Stimulated activated CD4-positive, alpha-beta T cell treated with anti-CD3 and anti-CD28 coated beads, TNF-alpha, amount 100 ng/mL, for 4 hours (primary cell): ENCODE data around the gene TET1.
"Not testable (repeated sequence)": the region's sequence is repeated elsewhere in the genome, so short reads cannot be mapped to it uniquely, and the experiment has no call there.

Source experiments
- DNase-seq, 3 experiments: peaks; one replicate each; pipeline ENCODE4 v3.0.0-alpha.2; 2020; ENCODE audit warnings: low read depth in 3 of 3

Gene TET1

GRCh38 chr10:68611227-68611626 lies 51.1 kb downstream of the TET1 start:
- DNase-seq: no peak

GRCh38 chr10:68613974-68614373 lies 53.8 kb downstream of the TET1 start:
- DNase-seq: not testable (repeated sequence)

GRCh38 chr10:68617691-68618090 lies 57.6 kb downstream of the TET1 start:
- DNase-seq: not testable (repeated sequence)

DNA sequence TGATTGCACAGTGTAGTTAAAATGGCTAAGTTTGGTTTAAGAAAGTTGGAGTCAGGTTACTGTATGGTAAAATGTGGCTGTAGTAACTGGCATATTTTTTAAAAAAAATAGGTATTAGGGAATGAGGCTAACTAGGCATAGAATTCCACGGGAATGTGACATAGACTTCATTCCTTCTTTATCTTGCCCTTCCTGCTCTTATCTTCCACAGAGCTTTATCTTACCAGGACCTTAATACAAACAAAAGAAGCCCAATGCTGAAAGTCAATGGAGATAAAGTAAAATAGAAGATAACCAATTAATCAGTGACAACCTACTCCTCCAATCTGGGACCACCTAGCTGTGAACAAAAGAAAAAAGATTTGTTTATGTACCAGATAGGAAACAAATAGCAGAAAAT lies 58.1 kb downstream of the TET1 start:
- no peak for DNase-seq

- no peak for DNase-seq
These were observed 59.5 kb downstream of the TET1 start for GRCh38 chr10:68619595-68619994.

- no peak for DNase-seq
These were observed 65.3 kb downstream of the TET1 start for GRCh38 chr10:68625316-68625921.

DNA sequence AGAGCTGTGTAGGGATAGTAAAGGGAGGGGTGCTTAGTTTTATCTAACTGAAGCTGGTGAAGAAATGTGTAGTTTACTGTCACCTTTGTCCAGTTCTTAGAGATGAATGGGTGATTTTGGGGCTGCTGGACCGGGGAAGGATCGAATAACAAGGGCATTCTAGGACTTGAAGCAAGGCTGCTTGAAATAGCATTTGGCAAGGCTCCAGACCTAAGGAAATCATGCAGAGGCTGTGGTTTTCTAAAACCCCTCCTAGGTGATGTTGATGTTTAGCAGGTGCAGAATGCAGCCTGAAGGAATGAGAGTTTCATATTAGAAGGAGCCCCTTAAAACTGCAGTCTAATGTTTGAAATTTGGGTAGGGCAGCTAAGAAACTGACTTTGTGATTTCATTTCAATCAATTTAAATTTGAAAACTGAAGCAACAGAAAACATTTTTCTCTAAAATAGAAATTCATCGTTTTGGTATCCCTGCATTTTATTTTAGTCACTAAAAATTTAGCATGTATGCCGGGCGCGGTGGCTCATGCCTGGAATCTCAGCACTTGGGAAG lies 68.5 kb downstream of the TET1 start:
- no peak for DNase-seq

- DNase-seq: not testable (repeated sequence)
These were observed 72.1 kb downstream of the TET1 start for GRCh38 chr10:68632271-68632560.

DNA sequence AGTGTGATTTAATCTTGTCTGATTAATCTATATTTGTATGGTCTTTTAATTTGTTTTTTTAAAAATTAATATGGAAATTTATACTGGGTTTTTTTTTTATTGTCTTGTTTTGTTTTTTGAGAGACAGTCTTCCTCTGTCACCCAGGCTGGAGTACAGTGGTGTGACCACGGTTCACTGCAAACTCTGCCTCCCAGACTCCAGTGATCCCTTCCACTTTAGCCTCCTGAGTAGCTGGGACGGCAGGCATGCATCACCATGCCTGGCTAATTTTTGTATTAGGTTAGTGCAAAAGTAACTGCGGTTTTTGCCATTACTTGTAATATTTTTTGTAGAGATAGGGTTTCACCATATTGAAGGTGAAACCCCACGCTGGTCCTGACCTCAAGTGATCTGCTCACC lies 73.1 kb downstream of the TET1 start:
- DNase-seq: no peak

GRCh38 chr10:68633816-68634466 lies 73.8 kb downstream of the TET1 start:
- no peak for DNase-seq

- DNase-seq: no peak
These were observed 76.2 kb downstream of the TET1 start for GRCh38 chr10:68636335-68636734.

GRCh38 chr10:68643550-68643949 lies 83.4 kb downstream of the TET1 start:
- DNase-seq: not testable (repeated sequence)

- no peak for DNase-seq
These were observed 87.7 kb downstream of the TET1 start for GRCh38 chr10:68647672-68648341.

GRCh38 chr10:68655620-68656126 lies 95.5 kb downstream of the TET1 start:
- no peak for DNase-seq

- DNase-seq: no peak
These were observed 105.7 kb downstream of the TET1 start for GRCh38 chr10:68665841-68666240.

DNA sequence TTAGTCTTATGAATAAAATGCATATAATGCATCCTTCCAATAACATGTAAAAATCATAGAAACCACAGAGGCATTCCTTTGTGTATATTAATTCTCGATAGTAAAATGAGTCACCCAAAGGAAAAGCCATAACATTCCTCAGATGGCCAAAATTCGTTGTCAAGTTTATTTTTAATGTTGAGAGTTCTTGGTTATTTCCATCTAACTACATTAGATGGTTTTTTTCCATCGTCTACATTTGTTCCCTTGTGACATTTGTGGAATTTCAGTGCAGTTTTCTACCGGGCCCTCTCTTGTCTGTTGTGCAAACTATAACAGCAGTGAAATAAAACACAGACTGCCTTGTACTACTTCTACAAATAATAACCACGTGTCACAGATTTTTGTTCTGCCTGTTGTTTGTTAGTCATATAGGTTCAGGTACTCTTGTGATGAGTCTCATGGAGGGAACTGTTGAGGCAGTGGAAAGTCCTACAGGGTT lies 106.2 kb downstream of the TET1 start:
- DNase-seq: no peak

- DNase-seq: no peak
These were observed 108.1 kb downstream of the TET1 start for GRCh38 chr10:68668231-68668630.

DNA sequence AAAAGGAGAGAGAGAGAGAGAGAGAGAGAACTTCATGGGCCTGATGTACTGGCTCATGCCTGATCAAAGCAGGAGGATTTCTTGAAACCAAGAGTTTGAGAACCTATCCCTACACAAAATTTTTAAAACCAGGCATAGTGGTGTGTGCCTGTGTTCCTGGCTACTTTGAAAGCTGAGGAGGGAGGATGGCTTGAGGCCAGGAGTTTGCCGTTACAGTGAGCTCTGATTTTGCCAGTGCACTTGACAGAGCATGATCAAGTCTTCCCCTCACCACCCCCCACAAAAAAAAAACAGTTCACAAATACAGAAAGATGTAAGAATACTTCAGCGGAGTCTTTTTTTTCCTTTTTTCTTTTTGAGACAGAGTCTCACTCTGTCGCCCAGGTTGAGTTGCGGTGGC lies 108.8 kb downstream of the TET1 start:
- no peak for DNase-seq

DNA sequence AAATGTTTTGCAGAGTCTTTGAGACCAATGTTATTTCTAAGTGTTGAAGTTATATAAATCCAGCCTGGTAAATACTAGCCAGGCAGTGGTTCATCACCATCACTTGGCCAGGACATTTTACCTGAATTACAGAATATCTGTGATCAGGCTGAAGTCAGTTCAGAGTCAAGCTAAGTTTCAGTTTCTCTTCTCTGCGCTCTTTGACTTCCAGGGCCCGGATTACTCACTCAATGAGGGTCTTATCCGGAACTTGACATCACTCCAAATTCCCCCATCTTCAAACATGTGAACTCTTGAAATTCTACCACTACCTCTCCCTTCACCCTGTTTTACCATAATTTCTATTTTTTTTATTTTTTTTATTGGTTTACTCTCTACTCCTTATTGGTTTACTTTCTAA lies 124.3 kb downstream of the TET1 start:
- DNase-seq: no peak

DNA sequence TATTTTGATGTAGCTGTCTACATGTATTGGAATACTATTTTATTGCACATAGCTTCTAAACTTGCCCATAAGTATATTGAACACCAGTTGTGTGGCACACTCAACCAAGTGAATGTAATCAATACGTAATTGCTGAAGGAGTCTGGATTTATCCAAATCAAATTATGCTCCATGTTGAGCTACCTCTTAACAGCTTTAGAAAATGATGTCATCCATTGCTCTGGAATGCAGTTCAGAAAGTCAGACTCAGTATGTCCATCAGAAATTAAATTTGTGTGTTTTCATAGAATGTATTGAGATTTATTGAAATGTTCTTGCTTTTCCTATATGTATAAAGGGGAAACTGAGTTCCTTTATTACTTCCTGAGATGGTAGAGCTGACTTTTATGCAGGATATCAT lies 135.9 kb downstream of the TET1 start:
- DNase-seq: no peak

GRCh38 chr10:68697106-68697505 lies 137.0 kb downstream of the TET1 start:
- DNase-seq: no peak

GRCh38 chr10:68700197-68700596 lies 140.1 kb downstream of the TET1 start:
- no peak for DNase-seq

GRCh38 chr10:68705548-68705947 lies 145.4 kb downstream of the TET1 start:
- no peak for DNase-seq
